ENCODE results near the gene NAGPA.

The NAGPA gene

GRCh38 chr16:5003211-5003610 lies 30.5 kb downstream of the NAGPA start:
- no peak for DNase-seq (ENCODE audit: low spot score)

GRCh38 chr16:5002699-5003143 lies 31.0 kb downstream of the NAGPA start:
- no peak for DNase-seq (ENCODE audit: low spot score)

GRCh38 chr16:5001986-5002385 lies 31.7 kb downstream of the NAGPA start:
- DNase-seq (ENCODE audit: low spot score): no peak

GRCh38 chr16:5001571-5001970 lies 32.2 kb downstream of the NAGPA start:
- no peak for DNase-seq (ENCODE audit: low spot score)

GRCh38 chr16:5000573-5001001 lies 33.1 kb downstream of the NAGPA start:
- no peak for DNase-seq (ENCODE audit: low spot score)

GRCh38 chr16:4994719-4995434 lies 38.9 kb downstream of the NAGPA start:
- DNase-seq (ENCODE audit: low spot score): no peak

- no peak for DNase-seq (ENCODE audit: low spot score)
Observed at GRCh38 chr16:4991754-4992153, 42.0 kb downstream of the NAGPA start.

- DNase-seq (ENCODE audit: low spot score): no peak
Observed at GRCh38 chr16:4990415-4990814, 43.3 kb downstream of the NAGPA start.

- DNase-seq (ENCODE audit: low spot score): no peak
Observed at GRCh38 chr16:4989391-4990006, 44.2 kb downstream of the NAGPA start.

GRCh38 chr16:4988647-4989046 lies 45.1 kb downstream of the NAGPA start:
- no peak for DNase-seq (ENCODE audit: low spot score)

GRCh38 chr16:4987580-4988374 lies 46.0 kb downstream of the NAGPA start:
- DNase-seq (ENCODE audit: low spot score): no peak

GRCh38 chr16:4987250-4987579 lies 46.5 kb downstream of the NAGPA start:
- no peak for DNase-seq (ENCODE audit: low spot score)

- peak; percentile 9 for DNase-seq (ENCODE audit: low spot score)
Observed at GRCh38 chr16:4984174-4984990, 49.4 kb downstream of the NAGPA start.

GRCh38 chr16:4982056-4982867 lies 51.5 kb downstream of the NAGPA start:
- no peak for DNase-seq (ENCODE audit: low spot score)

GRCh38 chr16:4981473-4981872 lies 52.3 kb downstream of the NAGPA start:
- DNase-seq (ENCODE audit: low spot score): no peak

- DNase-seq (ENCODE audit: low spot score): no peak
Observed at GRCh38 chr16:4980691-4981090, 53.0 kb downstream of the NAGPA start.

GRCh38 chr16:4979736-4980660 lies 53.7 kb downstream of the NAGPA start:
- no peak for DNase-seq (ENCODE audit: low spot score)

- no peak for DNase-seq (ENCODE audit: low spot score)
Observed at GRCh38 chr16:4979164-4979563, 54.6 kb downstream of the NAGPA start.

- no peak for DNase-seq (ENCODE audit: low spot score)
Observed at GRCh38 chr16:4976611-4977145, 57.1 kb downstream of the NAGPA start.

- no peak for DNase-seq (ENCODE audit: low spot score)
Observed at GRCh38 chr16:4976079-4976478, 57.7 kb downstream of the NAGPA start.

Measured in kidney tubule cell (primary cell).